DND-41 (cell line): ENCODE data around the gene KRT28.

Experiments
- CTCF ChIP-seq: IDR thresholded peaks from 2 replicates; pipeline ENCODE4 v1.5.1; 2012; ENCODE audit warnings: borderline replicate concordance, low read length, moderate library complexity, mild to moderate bottlenecking; ENCODE audit not compliant: poor library complexity, severe bottlenecking; ENCODE audit errors: extremely low read depth
- EZH2 ChIP-seq: IDR thresholded peaks from 3 replicates; pipeline ENCODE4 v1.6.1; 2012; ENCODE audit warnings: borderline replicate concordance, low read depth, mild to moderate bottlenecking, moderate library complexity, low read length, inconsistent platforms; ENCODE audit not compliant: severe bottlenecking

GRCh38 chr17:40813804-40814203 is 14.0 kb upstream of the KRT28 start:
- TF ChIP-seq CTCF: no peak
- TF ChIP-seq EZH2: no peak
